Activated T-cell treated with anti-CD3 and anti-CD28 coated beads for 4 hours (primary cell): ENCODE measurements around the gene CAMSAP3.

Experiments
- DNase-seq: peaks from one replicate; pipeline ENCODE4 v3.0.0-alpha.2; 2020

CAMSAP3 gene

GRCh38 chr19:7617172-7617571 is 21.5 kb downstream of the CAMSAP3 start:
- no peak for DNase-seq

- no peak for DNase-seq
Observed at GRCh38 chr19:7617735-7618134, 22.1 kb downstream of the CAMSAP3 start.

GRCh38 chr19:7618348-7618747 is 22.7 kb downstream of the CAMSAP3 start:
- no peak for DNase-seq

GRCh38 chr19:7618771-7619510 is 23.3 kb downstream of the CAMSAP3 start:
- DNase-seq, result no peak

GRCh38 chr19:7619671-7620441 is 24.2 kb downstream of the CAMSAP3 start:
- DNase-seq, result no peak

- DNase-seq, result no peak
Observed at GRCh38 chr19:7620442-7621412, 25.1 kb downstream of the CAMSAP3 start.

- DNase-seq, result no peak
Observed at GRCh38 chr19:7622933-7623685, 27.4 kb downstream of the CAMSAP3 start.

GRCh38 chr19:7623725-7624603 is 28.3 kb downstream of the CAMSAP3 start:
- no peak for DNase-seq

GRCh38 chr19:7624810-7625209 is 29.1 kb downstream of the CAMSAP3 start:
- DNase-seq, result no peak

- DNase-seq, result no peak
Observed at GRCh38 chr19:7625763-7626372, 30.2 kb downstream of the CAMSAP3 start.

- DNase-seq, result no peak
Observed at GRCh38 chr19:7627166-7627565, 31.5 kb downstream of the CAMSAP3 start.

GRCh38 chr19:7628589-7629311 is 33.1 kb downstream of the CAMSAP3 start:
- no peak for DNase-seq

- peak; percentile 95 for DNase-seq
Observed at GRCh38 chr19:7629347-7630054, 33.8 kb downstream of the CAMSAP3 start, which contains the start of the genes PET100 and XAB2. PET100 (plus strand) TSS chr19:7629793; CDS start chr19:7629834, 41 bp downstream. XAB2 (minus strand) TSS chr19:7629545; CDS start chr19:7629527, 18 bp downstream.

- DNase-seq, result no peak
Observed at GRCh38 chr19:7631577-7631976, 35.9 kb downstream of the CAMSAP3 start.

- no peak for DNase-seq
Observed at GRCh38 chr19:7632340-7633203, 36.9 kb downstream of the CAMSAP3 start.

GRCh38 chr19:7633698-7634097 is 38.0 kb downstream of the CAMSAP3 start, which contains the start of gene PCP2:
PCP2 (minus strand) TSS chr19:7633719; CDS start chr19:7633457, 262 bp downstream.
- DNase-seq, result no peak

- DNase-seq, result no peak
Observed at GRCh38 chr19:7635670-7636069, 40.0 kb downstream of the CAMSAP3 start.

- no peak for DNase-seq
Observed at GRCh38 chr19:7636317-7636690, 40.6 kb downstream of the CAMSAP3 start.
